ENCODE results near the gene MYLK.

The MYLK gene

DNA sequence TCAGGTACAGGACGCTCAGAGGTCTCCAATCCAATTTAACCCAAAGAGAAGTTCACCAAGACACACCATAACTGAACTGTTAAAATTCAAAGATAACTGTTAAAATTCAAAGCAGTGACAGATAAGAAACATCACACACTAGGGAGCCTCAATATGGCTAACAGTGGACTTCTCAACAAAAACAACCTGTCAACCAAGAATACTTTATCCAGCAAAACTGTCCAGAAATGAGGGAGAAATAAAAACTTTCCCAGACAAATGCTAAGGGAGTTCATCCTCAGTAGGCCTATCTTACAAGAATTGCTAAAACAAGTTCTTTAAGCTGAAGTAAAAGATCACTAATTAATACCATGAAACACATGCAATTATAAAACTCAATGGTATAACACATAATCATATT is 36.3 kb upstream of the MYLK start:
- WGBS (ENCODE audit: extremely low coverage, insufficient coverage, low lambda C conversion rate): no CpG with 5 or more reads among the region's 1 CpG
- Histone ChIP-seq H2BK120ac (ENCODE audit: low read depth, low read length) (no peak overlapping the region), H4K8ac (ENCODE audit: low read depth, low read length) (no peak overlapping the region), H3K23ac (ENCODE audit: low read length) (no peak overlapping the region), H3K4me2 (ENCODE audit: low read length) (no peak overlapping the region), H3K79me1 (ENCODE audit: low read length) (no peaks in the 10 kb centered on the region), H3K9ac (ENCODE audit: low read length) (no peak overlapping the region), H4K5ac (ENCODE audit: low read length) (no peak overlapping the region), H3K4me1 (ENCODE audit: control insufficient read depth, low read depth, low read length) (no peaks in the 10 kb centered on the region), H2BK5ac (ENCODE audit: low read length) (no peak overlapping the region), H3K79me2 (ENCODE audit: control insufficient read depth, insufficient read depth, low read length) (no peaks in the 10 kb centered on the region), H3K36me3 (ENCODE audit: control insufficient read depth, insufficient read depth, low read length) (no peaks in the 10 kb centered on the region), H3K18ac (ENCODE audit: low read length) (no peak overlapping the region), H3K4ac (ENCODE audit: low read depth, low read length) (no peak overlapping the region), H3K27me3 (ENCODE audit: insufficient read depth, low read length, poor library complexity) (no peaks in the 10 kb centered on the region), H3K4me3 (ENCODE audit: low read length) (no peak overlapping the region), H2BK15ac (replicated peaks; ENCODE audit: low read depth) (no peak overlapping the region), H2AK5ac (ENCODE audit: low read length) (no peak overlapping the region), H3K56ac (ENCODE audit: low read length) (no peak overlapping the region), H3K27ac (ENCODE audit: low read depth, low read length) (no peak overlapping the region)
- DNase-seq: no peak

DNA sequence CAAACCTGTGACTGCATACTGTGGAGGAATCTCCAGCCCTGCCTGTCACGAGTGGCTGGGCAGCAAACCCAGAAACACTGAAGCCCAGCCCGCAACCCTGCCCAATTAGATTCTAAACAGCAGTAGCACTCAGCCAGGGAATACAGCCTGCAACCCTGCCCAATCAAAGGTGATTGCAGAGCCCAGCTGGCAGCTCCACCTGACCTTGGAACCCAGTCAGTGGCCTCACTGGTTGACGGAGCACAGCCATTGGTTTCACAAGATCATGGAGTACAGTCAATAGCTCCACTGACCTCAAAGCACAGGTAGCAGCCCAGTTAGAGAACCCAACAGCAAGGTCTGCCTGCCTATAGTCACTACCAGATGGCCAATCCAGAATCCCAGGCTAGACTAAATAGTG is 35.2 kb upstream of the MYLK start:
- H3K4me1 ChIP-seq (ENCODE audit: control insufficient read depth, low read depth, low read length): no peaks in the 10 kb centered on the region
- H2BK5ac ChIP-seq (ENCODE audit: low read length): no peak overlapping the region
- H3K27me3 ChIP-seq (ENCODE audit: insufficient read depth, low read length, poor library complexity): no peaks in the 10 kb centered on the region
- no peak overlapping the region for H3K27ac ChIP-seq (ENCODE audit: low read depth, low read length)
- H2BK15ac ChIP-seq (replicated peaks; ENCODE audit: low read depth): no peak overlapping the region
- H3K18ac ChIP-seq (ENCODE audit: low read length): no peak overlapping the region
- DNase-seq: no peak
- H3K79me2 ChIP-seq (ENCODE audit: control insufficient read depth, insufficient read depth, low read length): no peaks in the 10 kb centered on the region
- no peak overlapping the region for H2BK120ac ChIP-seq (ENCODE audit: low read depth, low read length)
- H2AK5ac ChIP-seq (ENCODE audit: low read length): no peak overlapping the region
- no CpG with 5 or more reads among the region's 3 CpGs for WGBS (ENCODE audit: extremely low coverage, insufficient coverage, low lambda C conversion rate)
- no peak overlapping the region for H3K9ac ChIP-seq (ENCODE audit: low read length)
- H4K8ac ChIP-seq (ENCODE audit: low read depth, low read length): no peak overlapping the region
- no peak overlapping the region for H3K4me3 ChIP-seq (ENCODE audit: low read length)
- H3K4me2 ChIP-seq (ENCODE audit: low read length): no peak overlapping the region
- H3K23ac ChIP-seq (ENCODE audit: low read length): no peak overlapping the region
- H3K79me1 ChIP-seq (ENCODE audit: low read length): no peaks in the 10 kb centered on the region
- no peak overlapping the region for H3K56ac ChIP-seq (ENCODE audit: low read length)
- no peak overlapping the region for H4K5ac ChIP-seq (ENCODE audit: low read length)
- no peaks in the 10 kb centered on the region for H3K36me3 ChIP-seq (ENCODE audit: control insufficient read depth, insufficient read depth, low read length)
- no peak overlapping the region for H3K4ac ChIP-seq (ENCODE audit: low read depth, low read length)

DNA sequence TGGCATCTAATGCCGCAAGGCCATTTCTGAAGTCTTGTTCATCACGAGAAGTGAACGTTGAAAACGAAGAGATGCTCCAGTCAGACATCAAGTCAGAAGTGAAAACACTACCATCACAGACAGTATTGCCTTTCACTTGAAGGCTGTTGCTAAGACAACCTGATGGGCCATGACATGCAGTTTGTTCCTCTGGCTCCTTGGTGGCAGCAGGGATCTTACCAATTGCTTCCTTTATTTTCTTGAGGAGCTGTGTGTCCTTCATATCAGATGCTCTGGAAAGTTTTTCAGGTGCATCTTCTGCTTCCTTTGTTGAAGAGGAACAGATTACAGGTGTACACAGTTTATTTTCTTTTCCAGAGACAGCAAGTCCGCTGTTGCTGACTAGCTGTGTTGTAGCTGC is 30.7 kb upstream of the MYLK start:
- Histone ChIP-seq H3K4me1 (ENCODE audit: control insufficient read depth, low read depth, low read length) (no peaks in the 10 kb centered on the region), H3K27ac (ENCODE audit: low read depth, low read length) (no peak overlapping the region), H3K9ac (ENCODE audit: low read length) (no peak overlapping the region), H2BK120ac (ENCODE audit: low read depth, low read length) (no peak overlapping the region), H3K23ac (ENCODE audit: low read length) (no peak overlapping the region), H3K18ac (ENCODE audit: low read length) (no peak overlapping the region), H3K79me1 (ENCODE audit: low read length) (no peaks in the 10 kb centered on the region), H3K36me3 (ENCODE audit: control insufficient read depth, insufficient read depth, low read length) (no peaks in the 10 kb centered on the region), H3K27me3 (ENCODE audit: insufficient read depth, low read length, poor library complexity) (no peaks in the 10 kb centered on the region), H2BK5ac (ENCODE audit: low read length) (no peak overlapping the region), H4K5ac (ENCODE audit: low read length) (no peak overlapping the region), H2BK15ac (replicated peaks; ENCODE audit: low read depth) (no peak overlapping the region), H4K8ac (ENCODE audit: low read depth, low read length) (no peak overlapping the region), H3K4me2 (ENCODE audit: low read length) (no peak overlapping the region), H3K56ac (ENCODE audit: low read length) (no peak overlapping the region), H3K4me3 (ENCODE audit: low read length) (no peak overlapping the region), H2AK5ac (ENCODE audit: low read length) (no peak overlapping the region), H3K4ac (ENCODE audit: low read depth, low read length) (no peak overlapping the region), H3K79me2 (ENCODE audit: control insufficient read depth, insufficient read depth, low read length) (no peaks in the 10 kb centered on the region)
- no CpG with 5 or more reads among the region's 5 CpGs for WGBS (ENCODE audit: extremely low coverage, insufficient coverage, low lambda C conversion rate)
- DNase-seq: peak; percentile 54

DNA sequence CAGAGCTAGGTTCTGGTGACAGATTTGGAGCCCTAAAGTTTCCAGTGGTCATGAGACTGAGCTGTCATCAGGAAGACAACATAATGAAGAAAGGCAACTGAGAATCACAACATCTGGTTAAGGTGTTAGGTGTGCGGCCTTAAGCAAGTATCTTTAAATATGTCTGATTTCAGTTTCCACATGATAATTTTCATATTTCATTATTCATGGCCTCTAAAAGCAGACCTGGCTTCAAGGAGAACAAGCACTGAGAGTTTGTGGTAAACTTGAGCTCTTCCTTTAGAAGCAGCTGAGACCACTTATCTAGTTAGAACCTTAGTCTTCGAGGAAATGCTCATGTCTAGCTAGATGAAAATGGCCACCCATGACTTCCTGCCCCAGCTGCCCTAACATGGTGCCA is 25.7 kb upstream of the MYLK start:
- no CpG with 5 or more reads among the region's 2 CpGs for WGBS (ENCODE audit: extremely low coverage, insufficient coverage, low lambda C conversion rate)
- Histone ChIP-seq H3K27ac (ENCODE audit: low read depth, low read length) (no peak overlapping the region), H2AK5ac (ENCODE audit: low read length) (no peak overlapping the region), H3K18ac (ENCODE audit: low read length) (no peak overlapping the region), H2BK120ac (ENCODE audit: low read depth, low read length) (no peak overlapping the region), H3K4ac (ENCODE audit: low read depth, low read length) (no peak overlapping the region), H3K27me3 (ENCODE audit: insufficient read depth, low read length, poor library complexity) (no peaks in the 10 kb centered on the region), H3K79me1 (ENCODE audit: low read length) (no peaks in the 10 kb centered on the region), H3K4me1 (ENCODE audit: control insufficient read depth, low read depth, low read length) (no peaks in the 10 kb centered on the region), H4K5ac (ENCODE audit: low read length) (no peak overlapping the region), H3K23ac (ENCODE audit: low read length) (no peak overlapping the region), H3K4me3 (ENCODE audit: low read length) (no peak overlapping the region), H3K56ac (ENCODE audit: low read length) (no peak overlapping the region), H3K4me2 (ENCODE audit: low read length) (no peak overlapping the region), H2BK5ac (ENCODE audit: low read length) (no peak overlapping the region), H2BK15ac (replicated peaks; ENCODE audit: low read depth) (no peak overlapping the region), H4K8ac (ENCODE audit: low read depth, low read length) (no peak overlapping the region), H3K9ac (ENCODE audit: low read length) (no peak overlapping the region), H3K79me2 (ENCODE audit: control insufficient read depth, insufficient read depth, low read length) (no peaks in the 10 kb centered on the region), H3K36me3 (ENCODE audit: control insufficient read depth, insufficient read depth, low read length) (no peaks in the 10 kb centered on the region)
- DNase-seq: no peak

DNA sequence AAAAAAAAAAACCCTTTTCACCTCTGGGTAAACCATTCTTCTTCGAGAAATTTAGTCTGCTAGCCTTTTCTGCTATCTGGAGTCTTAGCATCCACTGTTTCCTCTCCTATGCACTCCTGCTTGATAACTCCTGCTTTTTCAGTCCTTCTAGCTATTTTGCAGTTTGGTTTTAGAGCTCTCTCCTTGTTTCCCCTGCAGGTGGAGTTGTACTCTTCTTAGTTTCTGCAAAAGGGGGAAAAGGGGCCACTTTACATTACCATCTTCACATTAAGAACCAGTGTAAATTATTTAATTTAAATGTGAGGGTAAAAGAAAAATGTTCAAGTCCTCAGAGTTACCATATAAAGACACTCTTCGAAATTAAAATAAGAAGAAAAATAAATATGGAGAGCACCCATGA is 23.6 kb upstream of the MYLK start:
- H4K8ac ChIP-seq (ENCODE audit: low read depth, low read length): no peak overlapping the region
- no peaks in the 10 kb centered on the region for H3K27me3 ChIP-seq (ENCODE audit: insufficient read depth, low read length, poor library complexity)
- no peak overlapping the region for H4K5ac ChIP-seq (ENCODE audit: low read length)
- H3K4me2 ChIP-seq (ENCODE audit: low read length): no peak overlapping the region
- H3K79me2 ChIP-seq (ENCODE audit: control insufficient read depth, insufficient read depth, low read length): no peaks in the 10 kb centered on the region
- H2AK5ac ChIP-seq (ENCODE audit: low read length): no peak overlapping the region
- H3K79me1 ChIP-seq (ENCODE audit: low read length): no peaks in the 10 kb centered on the region
- no peak overlapping the region for H2BK15ac ChIP-seq (replicated peaks; ENCODE audit: low read depth)
- no peak overlapping the region for H2BK120ac ChIP-seq (ENCODE audit: low read depth, low read length)
- no peak overlapping the region for H3K23ac ChIP-seq (ENCODE audit: low read length)
- H3K4ac ChIP-seq (ENCODE audit: low read depth, low read length): no peak overlapping the region
- H3K9ac ChIP-seq (ENCODE audit: low read length): no peak overlapping the region
- no peaks in the 10 kb centered on the region for H3K36me3 ChIP-seq (ENCODE audit: control insufficient read depth, insufficient read depth, low read length)
- no peak overlapping the region for H3K4me3 ChIP-seq (ENCODE audit: low read length)
- H3K4me1 ChIP-seq (ENCODE audit: control insufficient read depth, low read depth, low read length): no peaks in the 10 kb centered on the region
- H3K27ac ChIP-seq (ENCODE audit: low read depth, low read length): no peak overlapping the region
- WGBS (ENCODE audit: extremely low coverage, insufficient coverage, low lambda C conversion rate): no CpG with 5 or more reads among the region's 2 CpGs
- peak; percentile 27 for DNase-seq
- H3K18ac ChIP-seq (ENCODE audit: low read length): no peak overlapping the region
- H3K56ac ChIP-seq (ENCODE audit: low read length): no peak overlapping the region
- no peak overlapping the region for H2BK5ac ChIP-seq (ENCODE audit: low read length)

DNA sequence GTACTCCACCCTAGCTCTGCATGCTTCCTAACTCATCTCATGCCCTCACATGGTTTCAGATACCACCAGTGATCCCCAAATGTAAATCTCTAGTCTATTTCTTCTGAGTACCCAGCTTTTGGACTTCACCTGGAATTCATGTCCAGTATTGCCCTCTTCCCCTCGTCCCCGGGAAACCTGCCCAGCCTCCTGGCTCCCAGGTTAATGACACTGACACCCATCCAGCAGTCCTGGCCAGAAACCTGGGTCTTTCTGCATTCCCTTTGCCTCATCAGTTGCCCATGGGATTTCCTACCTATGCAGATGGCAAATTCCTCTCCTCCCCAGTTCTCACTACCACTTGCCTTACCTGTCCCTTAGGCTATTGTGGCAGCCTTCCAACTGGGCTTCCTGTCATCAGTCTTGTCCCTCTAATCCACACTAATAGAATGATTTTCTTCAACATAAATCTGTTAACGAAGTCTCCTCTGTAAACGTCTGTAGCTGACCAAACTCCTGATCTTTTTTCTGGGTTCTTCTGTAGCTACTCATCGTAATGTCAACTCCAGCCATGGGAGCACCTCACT is 15.3 kb upstream of the MYLK start:
- Histone ChIP-seq H2BK5ac (ENCODE audit: low read length) (no peak overlapping the region), H3K4me2 (ENCODE audit: low read length) (no peak overlapping the region), H2BK15ac (replicated peaks; ENCODE audit: low read depth) (no peak overlapping the region), H3K4me3 (ENCODE audit: low read length) (no peak overlapping the region), H3K27me3 (ENCODE audit: insufficient read depth, low read length, poor library complexity) (no peaks in the 10 kb centered on the region), H3K4ac (ENCODE audit: low read depth, low read length) (no peak overlapping the region), H2BK120ac (ENCODE audit: low read depth, low read length) (no peak overlapping the region), H3K18ac (ENCODE audit: low read length) (no peak overlapping the region), H3K9ac (ENCODE audit: low read length) (no peak overlapping the region), H3K56ac (ENCODE audit: low read length) (no peak overlapping the region), H3K23ac (ENCODE audit: low read length) (no peak overlapping the region), H3K79me2 (ENCODE audit: control insufficient read depth, insufficient read depth, low read length) (no peaks in the 10 kb centered on the region), H4K8ac (ENCODE audit: low read depth, low read length) (no peak overlapping the region), H4K5ac (ENCODE audit: low read length) (no peak overlapping the region), H3K4me1 (ENCODE audit: control insufficient read depth, low read depth, low read length) (no peaks in the 10 kb centered on the region), H3K27ac (ENCODE audit: low read depth, low read length) (no peak overlapping the region), H3K36me3 (ENCODE audit: control insufficient read depth, insufficient read depth, low read length) (no peaks in the 10 kb centered on the region), H2AK5ac (ENCODE audit: low read length) (no peak overlapping the region), H3K79me1 (ENCODE audit: low read length) (no peaks in the 10 kb centered on the region)
- DNase-seq: peak; percentile 52
- no CpG with 5 or more reads among the region's 5 CpGs for WGBS (ENCODE audit: extremely low coverage, insufficient coverage, low lambda C conversion rate)
